Upper lobe of left lung (tissue), 6 donors: ENCODE data around the gene ADCY9. TPM values are rescaled to one million over a fixed set of nuclear protein-coding genes. Genes with fewer than 3 reads are reported as not detected.
A peak's percentile ranks its signal among the peaks of the same experiment; 100 is the strongest.

Experiments
- ATAC-seq, 2 donors: fragments of 200-7000 bp; cut with Tn5 transposase; one replicate each; pipeline ENCODE4 v1.9.1; 2022; ENCODE audit warnings: mild to moderate bottlenecking in 2 of 2, moderate library complexity in 2 of 2; ENCODE audit not compliant: low FRiP score in 2 of 2
- DNase-seq, 2 donors: peaks; one replicate each; pipeline ENCODE4 v3.0.0-alpha.2; 2019 to 2020
- H3K27ac ChIP-seq, 4 donors: fragments of 200-600 bp; sonication (generic); one replicate each; pipeline ENCODE4 v1.5.1; 2016 to 2019
- H3K27me3 ChIP-seq, 4 donors: fragments of 200-600 bp; sonication (generic); one replicate each; pipeline ENCODE4 v1.5.1; 2017 to 2019
- H3K36me3 ChIP-seq, 4 donors: fragments of 200-600 bp; sonication (generic); one replicate each; pipeline ENCODE4 v1.5.1; 2016 to 2019
- H3K4me1 ChIP-seq, 4 donors: fragments of 200-600 bp; sonication (generic); one replicate each; pipeline ENCODE4 v1.5.1; 2018 to 2019
- H3K4me3 ChIP-seq, 4 donors: fragments of 200-600 bp; sonication (generic); one replicate each; pipeline ENCODE4 v1.5.1; 2017 to 2019; ENCODE audit warnings: mild to moderate bottlenecking in 2 of 4, moderate library complexity in 1 of 4
- H3K9me3 ChIP-seq, 4 donors: fragments of 200-600 bp; sonication (generic); one replicate each; pipeline ENCODE4 v1.5.1; 2018 to 2019
- CTCF ChIP-seq, 6 experiments: fragments of 450-650 bp in 4 of 6; fragments of 200-600 bp in 2 of 6; sonication (generic) in 2 of 6; IDR thresholded peaks; one replicate each; pipeline ENCODE4 v1.5.1; 2016 to 2019; ENCODE audit warnings: antibody characterized with exemption in 6 of 6
- EP300 ChIP-seq, 4 donors: sonication (generic); formaldehyde crosslinking; IDR thresholded peaks; one replicate each; pipeline ENCODE4 v1.5.1; 2017; ENCODE audit warnings: antibody characterized with exemption in 4 of 4, control low read depth in 2 of 4
- POLR2A ChIP-seq, 4 donors: fragments of 450-650 bp; IDR thresholded peaks; one replicate each; pipeline ENCODE4 v1.5.1; 2016 to 2017; ENCODE audit warnings: antibody characterized with exemption in 4 of 4, mild to moderate bottlenecking in 2 of 4
- POLR2AphosphoS5 ChIP-seq, 2 donors: sonication (generic); formaldehyde crosslinking; IDR thresholded peaks; one replicate each; pipeline ENCODE4 v1.5.1; 2017; ENCODE audit warnings: antibody characterized with exemption in 2 of 2
- WGBS, 2 donors: methylation state at CpG; one replicate each; pipeline ENCODE4 v1.1.5; 2017 to 2018; 5-methylcytosine and 5-hydroxymethylcytosine counted together
- total RNA-seq, 6 donors: library from RNA; depleted of rRNA in 4 of 6; stranded (reverse); fragments of >200 nt in 4 of 6; gene quantifications; one replicate each; pipeline versions ENCODE4 v1.1.0 to v1.2.1, GENCODE V29; 2016 to 2021
- donor health status: DM: no; HTN: no; CAD: no; lungs with moderate emphysema.
- donor health status: DM: no; HTN: yes; CAD: no; lungs with severe emphysema.

ADCY9 gene
- total RNA-seq, 6 donors from 2014 or later = 46.0 to 80.7 (median 68.4) TPM

- H3K4me3 ChIP-seq = no peak overlapping the region
- no peak for ATAC-seq
- H3K4me1 ChIP-seq = peaks cover 0 to 10% (median 7%) of the 10 kb centered on the region in 4 donors
- H3K27me3 ChIP-seq = no peaks in the 10 kb centered on the region
- no peaks in the 10 kb centered on the region for H3K9me3 ChIP-seq
- H3K36me3 ChIP-seq = peaks cover 0 to 19% (median 7%) of the 10 kb centered on the region in 4 donors
- 48 to 51% methylated on average over 2 of the region's 2 CpGs for WGBS, 2 donors
- TF ChIP-seq CTCF (IDR thresholded peaks at IDR 0.05) (no peak), POLR2AphosphoS5 (IDR thresholded peaks at IDR 0.05) (no peak), POLR2A (IDR thresholded peaks at IDR 0.05) (no peak), EP300 (IDR thresholded peaks at IDR 0.05) (no peak)
- no peak overlapping the region for H3K27ac ChIP-seq
- DNase-seq = no peak
Measured at GRCh38 chr16:3995001-3995400, 121.2 kb downstream of the ADCY9 start.

GRCh38 chr16:3993052-3993785 is 123.0 kb downstream of the ADCY9 start:
- WGBS, 2 donors = 93 to 95% methylated on average over 28 to 36 of the region's 36 CpGs
- H3K9me3 ChIP-seq = no peaks in the 10 kb centered on the region
- peaks cover 0 to 35% (median 7%) of the 10 kb centered on the region in 4 donors for H3K36me3 ChIP-seq
- no peak for ATAC-seq
- TF ChIP-seq POLR2AphosphoS5 (IDR thresholded peaks at IDR 0.05) = no peak
- no peaks in the 10 kb centered on the region for H3K27me3 ChIP-seq
- no peak for DNase-seq
- no peak overlapping the region for H3K4me3 ChIP-seq
- H3K27ac ChIP-seq = no peak overlapping the region
- H3K4me1 ChIP-seq = peaks cover 0 to 4% (median 0%) of the 10 kb centered on the region in 4 donors

GRCh38 chr16:3992297-3993051 is 123.8 kb downstream of the ADCY9 start:
- Histone ChIP-seq H3K9me3 (no peaks in the 10 kb centered on the region), H3K4me3 (no peak overlapping the region), H3K27ac (no peak overlapping the region), H3K4me1 (peaks cover 0 to 4% (median 0%) of the 10 kb centered on the region in 4 donors), H3K36me3 (peaks cover 0 to 42% (median 11%) of the 10 kb centered on the region in 4 donors), H3K27me3 (no peaks in the 10 kb centered on the region)
- TF ChIP-seq EP300 (IDR thresholded peaks at IDR 0.05) (no peak), POLR2AphosphoS5 (IDR thresholded peaks at IDR 0.05) (no peak), POLR2A (IDR thresholded peaks at IDR 0.05) (no peak), CTCF (IDR thresholded peaks at IDR 0.05) (peak in 2 of 6 experiments; percentile 17 to 36)
- ATAC-seq = peak in 1 of 2 donors; percentile 10
- 80 to 91% methylated on average over 31 to 35 of the region's 35 CpGs for WGBS, 2 donors
- DNase-seq = peak; percentile 60 to 61

GRCh38 chr16:3988824-3989223 is 127.4 kb downstream of the ADCY9 start:
- ATAC-seq (no peak), DNase-seq (no peak)
- no peak overlapping the region for H3K4me3 ChIP-seq
- H3K36me3 ChIP-seq = peaks cover 0 to 46% (median 12%) of the 10 kb centered on the region in 4 donors
- H3K27ac ChIP-seq = no peak overlapping the region
- TF ChIP-seq POLR2A (IDR thresholded peaks at IDR 0.05) (no peak), POLR2AphosphoS5 (IDR thresholded peaks at IDR 0.05) (no peak), CTCF (IDR thresholded peaks at IDR 0.05) (no peak), EP300 (IDR thresholded peaks at IDR 0.05) (no peak)
- H3K27me3 ChIP-seq = no peaks in the 10 kb centered on the region
- WGBS, 2 donors = 87 to 91% methylated on average over 10 of the region's 10 CpGs
- peaks cover 0 to 4% (median 0%) of the 10 kb centered on the region in 4 donors for H3K4me1 ChIP-seq
- no peaks in the 10 kb centered on the region for H3K9me3 ChIP-seq

GRCh38 chr16:3988011-3988410 is 128.2 kb downstream of the ADCY9 start:
- 73 to 82% methylated on average over 9 of the region's 9 CpGs for WGBS, 2 donors
- Histone ChIP-seq H3K27me3 (no peaks in the 10 kb centered on the region), H3K27ac (no peak overlapping the region), H3K4me3 (no peak overlapping the region), H3K36me3 (peaks cover 0 to 41% (median 9%) of the 10 kb centered on the region in 4 donors), H3K4me1 (peaks cover 0 to 8% (median under 1%) of the 10 kb centered on the region in 4 donors), H3K9me3 (no peaks in the 10 kb centered on the region)
- TF ChIP-seq EP300 (IDR thresholded peaks at IDR 0.05) (no peak), CTCF (IDR thresholded peaks at IDR 0.05) (no peak), POLR2A (IDR thresholded peaks at IDR 0.05) (no peak), POLR2AphosphoS5 (IDR thresholded peaks at IDR 0.05) (no peak)
- ATAC-seq (no peak), DNase-seq (no peak)
